Mesenchymal stem cell (in vitro differentiated cells and primary cell): ENCODE data around the gene MCCC1.
"Not testable (repeated sequence)": the region's sequence is repeated elsewhere in the genome, so short reads cannot be mapped to it uniquely, and the experiment has no call there.

ENCODE experiments used
- DNase-seq: peaks from one replicate; pipeline ENCODE4 v3.0.0-alpha.2; 2013
- H2AFZ ChIP-seq: one replicate; pipeline ENCODE4 v1.6.1; 2013; ENCODE audit warnings: low read depth, mild to moderate bottlenecking, control low read depth, inconsistent platforms, low read length, moderate library complexity
- H2AK5ac ChIP-seq: 2 replicates; pipeline ENCODE4 v1.6.1; 2013; ENCODE audit warnings: low read length, moderate library complexity, mild to moderate bottlenecking, inconsistent platforms; ENCODE audit not compliant: severe bottlenecking
- H2BK120ac ChIP-seq: one replicate; pipeline ENCODE4 v1.6.1; 2013; ENCODE audit warnings: low read depth, mild to moderate bottlenecking, inconsistent platforms, low read length, moderate library complexity
- H2BK12ac ChIP-seq, 2 experiments: one replicate each; pipeline ENCODE4 v1.6.1; 2013; ENCODE audit warnings: inconsistent platforms in 2 of 2, low read length in 2 of 2, mild to moderate bottlenecking in 2 of 2, moderate library complexity in 2 of 2, control low read depth in 1 of 2
- H2BK15ac ChIP-seq: one replicate; pipeline ENCODE4 v1.6.1; 2013; ENCODE audit warnings: mild to moderate bottlenecking, low read depth, inconsistent platforms; ENCODE audit not compliant: poor library complexity, severe bottlenecking
- H2BK5ac ChIP-seq: 2 replicates; pipeline ENCODE4 v1.6.1; 2013; ENCODE audit warnings: low read depth, mild to moderate bottlenecking, low read length, control low read depth, inconsistent platforms; ENCODE audit not compliant: poor library complexity, severe bottlenecking
- H3K14ac ChIP-seq, 2 experiments: one replicate each; pipeline ENCODE4 v1.6.1; 2013; ENCODE audit warnings: inconsistent platforms in 2 of 2, low read length in 2 of 2, control low read depth in 1 of 2, mild to moderate bottlenecking in 1 of 2, moderate library complexity in 1 of 2
- H3K18ac ChIP-seq, 2 experiments: one replicate each; pipeline ENCODE4 v1.6.1; 2013; ENCODE audit warnings: inconsistent platforms in 2 of 2, low read length in 2 of 2, control low read depth in 1 of 2, low read depth in 1 of 2, mild to moderate bottlenecking in 1 of 2
- H3K23ac ChIP-seq, 2 experiments: one replicate each; pipeline ENCODE4 v1.6.1; 2013; ENCODE audit warnings: inconsistent platforms in 2 of 2, low read length in 2 of 2, mild to moderate bottlenecking in 2 of 2, moderate library complexity in 2 of 2, control low read depth in 1 of 2
- H3K27ac ChIP-seq: 2 replicates; pipeline ENCODE4 v1.5.1; 2013; ENCODE audit warnings: mild to moderate bottlenecking, moderate library complexity, low read length, control low read depth, inconsistent platforms; ENCODE audit not compliant: poor library complexity, severe bottlenecking
- H3K27me3 ChIP-seq, 2 experiments: 2 replicates each; pipeline versions ENCODE4 v1.6.1 to v1.7.0; 2013; ENCODE audit warnings: low read length in 2 of 2, mild to moderate bottlenecking in 2 of 2, moderate library complexity in 2 of 2, control low read depth in 1 of 2, inconsistent platforms in 1 of 2; ENCODE audit not compliant: control insufficient read depth in 1 of 2, insufficient read depth in 1 of 2
- H3K36me3 ChIP-seq, 2 experiments: 2 replicates each; pipeline versions ENCODE4 v1.6.1 to v1.7.0; 2013; ENCODE audit warnings: low read length in 2 of 2, control low read depth in 1 of 2, inconsistent platforms in 1 of 2, low read depth in 1 of 2, mild to moderate bottlenecking in 1 of 2; ENCODE audit not compliant: insufficient read depth in 2 of 2, control insufficient read depth in 1 of 2
- H3K4ac ChIP-seq, 2 experiments: one replicate each; pipeline ENCODE4 v1.6.1; 2013; ENCODE audit warnings: inconsistent platforms in 2 of 2, low read length in 2 of 2, mild to moderate bottlenecking in 2 of 2, moderate library complexity in 2 of 2, control low read depth in 1 of 2, low read depth in 1 of 2
- H3K4me1 ChIP-seq: 2 replicates; pipeline ENCODE4 v1.6.1; 2013; ENCODE audit warnings: low read depth, low read length, control low read depth; ENCODE audit not compliant: control insufficient read depth, insufficient read depth
- H3K4me2 ChIP-seq: 2 replicates; pipeline ENCODE4 v1.6.1; 2013; ENCODE audit warnings: low read length, mild to moderate bottlenecking, inconsistent platforms; ENCODE audit not compliant: poor library complexity, severe bottlenecking
- H3K4me3 ChIP-seq, 2 experiments: 2 replicates each; pipeline versions ENCODE4 v1.5.1 to v1.7.0; 2013; ENCODE audit warnings: low read length in 2 of 2, mild to moderate bottlenecking in 2 of 2, control low read depth in 1 of 2, low read depth in 1 of 2; ENCODE audit not compliant: insufficient read depth in 1 of 2
- H3K79me1 ChIP-seq: replicated peaks from 2 replicates; pipeline ENCODE4 v1.6.1; 2013; ENCODE audit warnings: mild to moderate bottlenecking, control low read depth, low read length, inconsistent platforms; ENCODE audit not compliant: poor library complexity, severe bottlenecking
- H3K9ac ChIP-seq: 2 replicates; pipeline ENCODE4 v1.7.0; 2013; ENCODE audit warnings: mild to moderate bottlenecking, low read length, moderate library complexity
- H3K9me3 ChIP-seq: 2 replicates; pipeline ENCODE4 v1.7.0; 2013; ENCODE audit warnings: mild to moderate bottlenecking, low read length; ENCODE audit not compliant: control insufficient read depth
- H4K8ac ChIP-seq: one replicate; pipeline ENCODE4 v1.6.1; 2013; ENCODE audit warnings: inconsistent platforms, mild to moderate bottlenecking, low read length, moderate library complexity
- H4K91ac ChIP-seq: one replicate; pipeline ENCODE4 v1.6.1; 2013; ENCODE audit warnings: mild to moderate bottlenecking, low read length, inconsistent platforms
- WGBS: methylation state at CpG from one replicate; pipeline ENCODE4 v1.1.7; 2013; ENCODE audit warnings: mixed read lengths; 5-methylcytosine and 5-hydroxymethylcytosine counted together

MCCC1 gene

GRCh38 chr3:183106635-183107034 is 7.3 kb upstream of the MCCC1 start:
- H3K79me1 ChIP-seq = no peaks in the 10 kb centered on the region
- no peak overlapping the region for H2BK120ac ChIP-seq
- H2AK5ac ChIP-seq = no peak overlapping the region
- 86% methylated on average over 6 of the region's 6 CpGs for WGBS
- no peak overlapping the region for H2AFZ ChIP-seq
- H2BK15ac ChIP-seq = no peak overlapping the region
- H3K9me3 ChIP-seq = no peaks in the 10 kb centered on the region
- no peak overlapping the region for H2BK12ac ChIP-seq
- H3K27ac ChIP-seq = no peak overlapping the region
- no peak overlapping the region for H3K18ac ChIP-seq
- no peaks in the 10 kb centered on the region for H3K4me1 ChIP-seq
- no peak for DNase-seq
- no peak overlapping the region for H3K4ac ChIP-seq
- H3K4me3 ChIP-seq = no peak overlapping the region
- no peak overlapping the region for H3K4me2 ChIP-seq
- H4K8ac ChIP-seq = no peak overlapping the region
- no peaks in the 10 kb centered on the region for H3K27me3 ChIP-seq
- no peak overlapping the region for H2BK5ac ChIP-seq
- no peak overlapping the region for H3K23ac ChIP-seq
- no peaks in the 10 kb centered on the region for H3K36me3 ChIP-seq
- H4K91ac ChIP-seq = no peak overlapping the region
- H3K9ac ChIP-seq = no peak overlapping the region
- H3K14ac ChIP-seq = no peak overlapping the region

GRCh38 chr3:183103950-183104349 is 4.7 kb upstream of the MCCC1 start:
- H2BK5ac ChIP-seq, H3K9ac ChIP-seq, H3K27ac ChIP-seq, H3K23ac ChIP-seq, H3K4me3 ChIP-seq, H3K36me3 ChIP-seq, H2BK12ac ChIP-seq, H4K91ac ChIP-seq, H3K4me1 ChIP-seq, H3K9me3 ChIP-seq, H3K4ac ChIP-seq, H3K27me3 ChIP-seq, H3K18ac ChIP-seq, H2BK15ac ChIP-seq, H2AK5ac ChIP-seq, H3K4me2 ChIP-seq, H2AFZ ChIP-seq, DNase-seq, H2BK120ac ChIP-seq, H4K8ac ChIP-seq, H3K79me1 ChIP-seq, H3K14ac ChIP-seq: not testable (repeated sequence)
- 98% methylated on average over 21 of the region's 28 CpGs for WGBS

- not testable (repeated sequence) for H2BK120ac ChIP-seq, H4K8ac ChIP-seq, H3K4me3 ChIP-seq, H3K4ac ChIP-seq, H2BK12ac ChIP-seq, H2AK5ac ChIP-seq, H3K18ac ChIP-seq, H3K14ac ChIP-seq, H3K36me3 ChIP-seq, H2BK5ac ChIP-seq, H3K4me1 ChIP-seq, H3K27ac ChIP-seq, H2BK15ac ChIP-seq, H3K79me1 ChIP-seq, H2AFZ ChIP-seq, H3K4me2 ChIP-seq, H3K23ac ChIP-seq, H3K9ac ChIP-seq, H3K27me3 ChIP-seq, H3K9me3 ChIP-seq, H4K91ac ChIP-seq, DNase-seq
- WGBS = no CpG with 5 or more reads among the region's 24 CpGs
Measured at GRCh38 chr3:183101040-183101439, 1.7 kb upstream of the MCCC1 start.

- Histone ChIP-seq H2BK15ac (no peak overlapping the region), H3K79me1 (peaks cover 11% of the 10 kb centered on the region), H4K8ac (no peak overlapping the region), H2BK120ac (no peak overlapping the region), H3K4me3 (no peak overlapping the region), H4K91ac (no peak overlapping the region), H3K9me3 (no peaks in the 10 kb centered on the region), H3K14ac (no peak overlapping the region), H3K4me1 (peaks cover 5% of the 10 kb centered on the region), H3K18ac (no peak overlapping the region), H3K36me3 (peaks cover 0 to 3% of the 10 kb centered on the region in 2 experiments), H2BK12ac (no peak overlapping the region), H2AFZ (no peak overlapping the region), H3K4ac (no peak overlapping the region), H3K4me2 (no peak overlapping the region), H3K23ac (no peak overlapping the region), H3K27me3 (no peaks in the 10 kb centered on the region), H2BK5ac (no peak overlapping the region), H2AK5ac (no peak overlapping the region), H3K9ac (no peak overlapping the region), H3K27ac (no peak overlapping the region)
- no peak for DNase-seq
- 100% methylated on average over 1 of the region's 6 CpGs for WGBS
Measured at GRCh38 chr3:183100376-183100775, 1.1 kb upstream of the MCCC1 start.
